Caco-2 (cell line): ENCODE measurements around the gene PLA2G4F. TPM values are rescaled to one million over a fixed set of nuclear protein-coding genes. Genes with fewer than 3 reads are reported as not detected.

Experiments
- BruUV-seq: library from RNA; stranded (reverse); fragments of 400-500 nt; replicated peaks from 2 replicates; lab custom pipeline; 2021; lab: Mats Ljungman, UMichigan
- CTCF ChIA-PET: fragments of 300-600 bp; sonication (Branson Sonifier 250); formaldehyde crosslinking; loops from one replicate; lab custom pipeline; 2022; ENCODE audit warnings: antibody characterized with exemption; lab: Charles Lee
- POLR2A ChIA-PET: fragments of 300-600 bp; sonication (Branson Sonifier 250); formaldehyde crosslinking; loops from one replicate; lab custom pipeline; 2022; ENCODE audit warnings: antibody characterized with exemption; lab: Charles Lee
- DNase-seq, 2 experiments: peaks; one replicate each; pipeline versions ENCODE4 v3.0.0 to v3.0.0-alpha.2; 2020 to 2022
- H3K27me3 ChIP-seq: replicated peaks from 2 replicates; pipeline ENCODE4 v1.6.0; 2011; ENCODE audit warnings: low read length; ENCODE audit not compliant: control insufficient read depth, insufficient read depth
- H3K36me3 ChIP-seq: 2 replicates; pipeline ENCODE4 v1.5.1; 2011; ENCODE audit warnings: low read length; ENCODE audit not compliant: control insufficient read depth, insufficient read depth
- H3K4me1 ChIP-seq: fragments of 250-450 bp; sonication (Bioruptor Pico); 2 replicates; pipeline ENCODE4 v1.5.1; 2020; ENCODE audit warnings: mild to moderate bottlenecking
- H3K4me3 ChIP-seq: 2 replicates; pipeline ENCODE4 v1.5.1; 2011; ENCODE audit warnings: low read depth, mild to moderate bottlenecking, control low read depth, low read length
- H3K9me3 ChIP-seq: fragments of 250-450 bp; sonication (Bioruptor Pico); 2 replicates; pipeline ENCODE4 v1.5.1; 2020; ENCODE audit warnings: mild to moderate bottlenecking, moderate library complexity
- H3K27ac Mint-ChIP-seq: one replicate; pipeline ENCODE4 v1.8.0; 2022; ENCODE audit warnings: mixed read lengths; ENCODE audit not compliant: unreplicated experiment
- H3K27me3 Mint-ChIP-seq: one replicate; pipeline ENCODE4 v1.8.0; 2022; ENCODE audit warnings: mixed read lengths; ENCODE audit not compliant: insufficient read depth, unreplicated experiment
- H3K36me3 Mint-ChIP-seq: one replicate; pipeline ENCODE4 v1.8.0; 2022; ENCODE audit warnings: mild to moderate bottlenecking, mixed read lengths; ENCODE audit not compliant: insufficient read depth, unreplicated experiment
- H3K4me1 Mint-ChIP-seq: one replicate; pipeline ENCODE4 v1.8.0; 2022; ENCODE audit warnings: low read depth, mixed read lengths; ENCODE audit not compliant: unreplicated experiment
- H3K4me3 Mint-ChIP-seq: one replicate; pipeline ENCODE4 v1.8.0; 2022; ENCODE audit warnings: mild to moderate bottlenecking, moderate library complexity, mixed read lengths; ENCODE audit not compliant: unreplicated experiment
- H3K9me3 Mint-ChIP-seq: one replicate; pipeline ENCODE4 v1.8.0; 2022; ENCODE audit warnings: mixed read lengths; ENCODE audit not compliant: unreplicated experiment
- CTCF ChIP-seq, 2 experiments: fragments of 200-600 bp in 1 of 2; IDR thresholded peaks; 1 replicate in 1 of 2; 2 replicates in 1 of 2; pipeline versions ENCODE4 v1.5.1 to v1.8.0; 2011 to 2022; ENCODE audit warnings: antibody characterized with exemption in 1 of 2, control low read depth in 1 of 2, inconsistent platforms in 1 of 2, low read depth in 1 of 2, low read length in 1 of 2, mild to moderate bottlenecking in 1 of 2, moderate library complexity in 1 of 2; ENCODE audit not compliant: insufficient read depth in 1 of 2, severe bottlenecking in 1 of 2, unreplicated experiment in 1 of 2
- intact Hi-C: fragments of 100-400 bp; cut with micrococcal nuclease; formaldehyde crosslinking; loops from one replicate; pipeline ENCODE4 v1.10.0; 2022; ENCODE audit not compliant: unreplicated experiment
- total RNA-seq: library from RNA; stranded (reverse); gene quantifications from 2 replicates; pipeline ENCODE4 v1.2.3, GENCODE V29; 2022

Gene PLA2G4F
- total RNA-seq, 1 experiment from 2014 or later: 2.9 TPM

- BruUV-seq: no TSS peak
- DNase-seq: peak; percentile 65 to 83
- Mint-ChIP-seq H3K27me3 (no peaks in the 10 kb centered on the region), H3K36me3 (peaks cover 4% of the 10 kb centered on the region), H3K27ac (peak overlapping the region; percentile 9), H3K9me3 (peaks cover 29% of the 10 kb centered on the region), H3K4me1 (peaks cover 5% of the 10 kb centered on the region), H3K4me3 (no peak overlapping the region)
- Histone ChIP-seq H3K27me3 (no peaks in the 10 kb centered on the region), H3K4me1 (peaks cover 11% of the 10 kb centered on the region; the same call in 1 of the 2 replicates), H3K36me3 (no peaks in the 10 kb centered on the region), H3K4me3 (no peak overlapping the region), H3K9me3 (peaks cover 20% of the 10 kb centered on the region)
- ChIA-PET POLR2A (no interaction called here), CTCF (interaction anchor here (0.6 kb wide), 1 partner anchor 871 kb away, joined by 5 read pairs; no protein-coding TSS in a partner anchor)
- no peak for TF ChIP-seq CTCF (IDR thresholded peaks at IDR 0.05; ENCODE audit: insufficient read depth in 1 of 2, low read depth in 1 of 2, low read length in 1 of 2, severe bottlenecking in 1 of 2, unreplicated experiment in 1 of 2)
- intact Hi-C loops: no loop called here
Measured at GRCh38 chr15:42138968-42139386, 17.5 kb downstream of the PLA2G4F start.

GRCh38 chr15:42138411-42138810 is 18.0 kb downstream of the PLA2G4F start:
- Histone ChIP-seq H3K4me1 (peaks cover 11% of the 10 kb centered on the region; the same call in 1 of the 2 replicates), H3K4me3 (no peak overlapping the region), H3K36me3 (no peaks in the 10 kb centered on the region), H3K9me3 (peaks cover 20% of the 10 kb centered on the region), H3K27me3 (no peaks in the 10 kb centered on the region)
- Mint-ChIP-seq H3K36me3 (peaks cover 4% of the 10 kb centered on the region), H3K9me3 (peaks cover 29% of the 10 kb centered on the region), H3K27ac (no peak overlapping the region), H3K27me3 (no peaks in the 10 kb centered on the region), H3K4me3 (no peak overlapping the region), H3K4me1 (peaks cover 7% of the 10 kb centered on the region)
- TF ChIP-seq CTCF (IDR thresholded peaks at IDR 0.05; ENCODE audit: insufficient read depth in 1 of 2, low read depth in 1 of 2, low read length in 1 of 2, severe bottlenecking in 1 of 2, unreplicated experiment in 1 of 2): no peak
- no TSS peak for BruUV-seq
- ChIA-PET CTCF (interaction anchor here (0.6 kb wide), 2 partner anchors 10 to 872 kb away, joined by 5 to 7 read pairs; no protein-coding TSS in a partner anchor), POLR2A (no interaction called here)
- intact Hi-C loops: no loop called here
- DNase-seq: peak in 1 of 2 experiments; percentile 7

- no TSS peak for BruUV-seq
- H3K9me3 ChIP-seq: peaks cover 20% of the 10 kb centered on the region
- Mint-ChIP-seq H3K9me3 (peaks cover 29% of the 10 kb centered on the region), H3K27me3 (no peaks in the 10 kb centered on the region), H3K4me1 (peaks cover 7% of the 10 kb centered on the region), H3K36me3 (peaks cover 4% of the 10 kb centered on the region), H3K4me3 (no peak overlapping the region), H3K27ac (no peak overlapping the region)
- intact Hi-C loops: no loop called here
- peaks cover 11% of the 10 kb centered on the region; the same call in 1 of the 2 replicates for H3K4me1 ChIP-seq
- no peaks in the 10 kb centered on the region for H3K27me3 ChIP-seq
- DNase-seq: peak; percentile 16 to 24
- peak in 1 of 2 experiments; percentile 18 for TF ChIP-seq CTCF (IDR thresholded peaks at IDR 0.05; ENCODE audit: insufficient read depth in 1 of 2, low read depth in 1 of 2, low read length in 1 of 2, severe bottlenecking in 1 of 2, unreplicated experiment in 1 of 2)
- no peaks in the 10 kb centered on the region for H3K36me3 ChIP-seq
- H3K4me3 ChIP-seq: no peak overlapping the region
- CTCF ChIA-PET: interaction anchor here (0.7 to 1.1 kb wide), 2 partner anchors 19 to 53 kb away, joined by 4 read pairs; no protein-coding TSS in a partner anchor
- POLR2A ChIA-PET: no interaction called here
Measured at GRCh38 chr15:42137461-42138261, 18.8 kb downstream of the PLA2G4F start.
